GM12872 (cell line): Measurements from ENCODE around the gene RAB11A.

Source experiments
- TF ChIP-seq, protein P1 (sequence below): IDR thresholded peaks from 3 replicates; pipeline ENCODE4 v1.5.1; 2011; ENCODE audit warnings: low read depth, mild to moderate bottlenecking, low read length, moderate library complexity; ENCODE audit not compliant: insufficient read depth

RAB11A gene

DNA sequence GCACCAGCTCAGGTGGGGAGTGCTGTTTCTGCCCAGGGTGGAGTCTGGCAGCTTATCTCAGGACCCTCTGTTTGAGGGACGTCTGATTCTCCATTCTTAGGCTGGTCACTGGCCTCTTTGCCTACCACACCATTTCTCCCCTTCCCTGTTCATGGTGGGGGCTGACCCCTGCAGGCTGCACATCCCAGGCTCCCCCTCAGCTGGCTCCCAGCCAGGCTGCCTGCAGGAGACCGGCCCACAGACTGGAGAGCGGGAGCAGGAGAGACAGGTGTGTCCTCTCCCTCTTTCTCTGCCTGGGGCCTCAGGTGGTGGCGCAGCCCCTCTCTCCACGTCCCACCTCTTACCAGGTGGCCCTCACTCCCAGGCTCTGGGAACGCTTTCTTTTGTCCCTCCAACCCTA, 60.8 kb downstream of the RAB11A start:
- TF ChIP-seq, protein P1, sequence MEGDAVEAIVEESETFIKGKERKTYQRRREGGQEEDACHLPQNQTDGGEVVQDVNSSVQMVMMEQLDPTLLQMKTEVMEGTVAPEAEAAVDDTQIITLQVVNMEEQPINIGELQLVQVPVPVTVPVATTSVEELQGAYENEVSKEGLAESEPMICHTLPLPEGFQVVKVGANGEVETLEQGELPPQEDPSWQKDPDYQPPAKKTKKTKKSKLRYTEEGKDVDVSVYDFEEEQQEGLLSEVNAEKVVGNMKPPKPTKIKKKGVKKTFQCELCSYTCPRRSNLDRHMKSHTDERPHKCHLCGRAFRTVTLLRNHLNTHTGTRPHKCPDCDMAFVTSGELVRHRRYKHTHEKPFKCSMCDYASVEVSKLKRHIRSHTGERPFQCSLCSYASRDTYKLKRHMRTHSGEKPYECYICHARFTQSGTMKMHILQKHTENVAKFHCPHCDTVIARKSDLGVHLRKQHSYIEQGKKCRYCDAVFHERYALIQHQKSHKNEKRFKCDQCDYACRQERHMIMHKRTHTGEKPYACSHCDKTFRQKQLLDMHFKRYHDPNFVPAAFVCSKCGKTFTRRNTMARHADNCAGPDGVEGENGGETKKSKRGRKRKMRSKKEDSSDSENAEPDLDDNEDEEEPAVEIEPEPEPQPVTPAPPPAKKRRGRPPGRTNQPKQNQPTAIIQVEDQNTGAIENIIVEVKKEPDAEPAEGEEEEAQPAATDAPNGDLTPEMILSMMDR = no peak

DNA sequence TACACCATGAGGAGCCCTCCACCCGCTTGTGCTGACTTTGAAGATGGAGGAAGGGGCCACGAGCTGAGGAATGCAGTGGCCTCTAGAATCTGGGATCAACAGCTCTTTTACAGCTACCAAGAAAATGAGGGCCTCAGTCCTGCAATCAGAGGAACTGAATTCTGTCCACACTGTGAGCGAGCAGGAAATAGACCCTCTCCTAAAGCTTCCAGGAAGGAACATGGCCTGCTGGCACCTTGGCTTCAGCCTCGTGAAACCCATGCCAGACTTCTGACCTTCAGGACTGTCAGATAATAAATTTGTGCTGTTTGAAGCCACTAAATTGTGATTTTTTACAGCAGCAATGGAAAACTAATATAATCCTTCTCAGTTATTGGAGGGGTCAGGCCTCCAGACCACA, 61.9 kb downstream of the RAB11A start:
- TF ChIP-seq, protein P1 = no peak

DNA sequence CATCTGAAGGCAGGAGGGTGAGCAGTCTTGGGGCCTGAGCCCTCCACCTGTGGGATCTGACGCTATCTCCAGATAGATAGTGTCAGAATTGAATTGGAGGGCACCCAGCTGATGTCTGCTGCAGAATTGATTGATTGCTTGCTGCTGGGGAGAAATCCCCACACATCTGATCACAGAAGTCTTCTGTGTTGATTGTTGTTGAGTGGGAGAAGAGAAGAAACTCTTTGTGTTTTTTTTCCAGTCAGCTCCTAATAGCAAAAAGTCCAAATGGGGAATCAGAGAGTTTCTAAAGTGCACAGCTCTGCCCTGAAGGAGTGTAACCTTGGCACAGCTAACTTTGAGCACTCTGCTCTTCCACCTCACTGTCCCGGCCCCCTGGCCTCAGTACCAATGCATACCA, 66.1 kb downstream of the RAB11A start:
- TF ChIP-seq, protein P1 = no peak

DNA sequence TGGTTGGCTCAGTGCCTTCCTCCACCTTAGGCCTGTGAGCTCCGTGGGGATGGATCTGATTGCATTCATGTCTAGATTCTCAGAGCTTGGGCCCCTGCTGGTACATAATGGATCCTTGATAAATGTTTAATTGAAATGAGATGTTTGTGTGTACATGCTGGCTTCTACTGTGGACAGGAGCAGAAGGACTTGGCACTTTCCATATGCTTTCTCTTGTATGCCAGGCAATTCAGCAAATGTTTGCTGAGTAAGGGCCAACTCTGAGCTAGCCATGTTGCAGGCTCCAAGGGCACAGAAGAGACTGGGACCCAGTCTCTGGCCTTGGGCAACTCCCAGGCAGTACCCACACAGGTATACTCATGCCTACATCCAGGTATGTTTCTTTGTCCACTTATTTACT, 67.0 kb downstream of the RAB11A start:
- TF ChIP-seq, protein P1 = no peak

DNA sequence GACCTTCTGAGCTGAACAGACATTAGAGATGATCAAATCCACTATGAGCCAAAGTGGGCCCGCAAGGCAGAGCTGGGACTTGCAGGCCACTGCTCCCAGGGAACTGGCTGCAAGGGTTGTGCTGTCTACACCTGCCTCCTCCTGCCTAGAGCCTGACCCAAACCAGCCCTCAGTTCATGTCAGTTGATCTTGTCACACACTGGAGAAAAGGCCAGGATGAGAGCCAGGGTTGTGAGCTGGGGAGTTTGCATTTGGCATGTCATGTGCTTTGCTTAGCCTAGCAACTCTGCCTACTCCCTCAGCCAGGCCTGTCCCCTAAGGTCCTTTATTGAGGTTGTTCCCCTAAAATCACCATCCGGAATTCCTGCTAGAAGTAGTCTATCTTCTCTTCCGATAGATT, 67.8 kb downstream of the RAB11A start:
- TF ChIP-seq, protein P1 = no peak

DNA sequence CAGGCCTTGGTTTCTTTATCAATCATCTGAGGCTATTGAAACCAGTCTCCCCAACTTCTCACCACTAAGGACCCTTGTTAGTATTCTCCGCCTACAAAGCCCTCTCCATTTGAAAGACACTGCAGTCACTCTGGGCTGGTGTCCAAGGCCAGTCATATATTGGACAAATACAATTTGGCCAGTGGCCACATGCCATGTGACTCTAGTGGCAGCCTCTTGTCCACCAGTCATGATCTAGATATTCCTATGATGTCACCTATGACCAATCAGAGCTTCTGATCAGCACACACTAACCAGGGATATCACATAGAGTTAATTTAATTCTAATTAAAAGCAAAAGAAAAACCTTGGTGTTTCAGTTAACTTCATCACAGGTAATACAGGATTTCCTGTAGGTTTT, 68.2 kb downstream of the RAB11A start:
- TF ChIP-seq, protein P1 = no peak

DNA sequence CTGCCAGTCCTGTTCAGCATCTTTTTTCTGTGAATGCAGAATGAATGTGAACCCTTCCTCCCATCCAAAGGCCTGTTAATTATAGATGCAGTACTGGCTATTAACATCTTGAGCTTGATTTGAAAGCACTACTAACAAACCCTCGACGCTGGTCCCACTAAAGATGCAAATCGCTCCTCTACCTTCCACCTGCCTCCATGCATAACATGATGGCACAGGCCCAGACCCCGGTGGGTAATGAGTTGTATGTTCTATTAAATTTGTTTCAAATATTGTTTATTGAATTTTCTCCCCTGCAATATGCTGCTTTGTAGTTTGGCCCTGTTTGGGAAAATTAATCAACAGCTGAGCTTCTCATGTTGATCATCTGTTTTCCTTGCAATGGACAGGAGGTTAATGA, 69.3 kb downstream of the RAB11A start:
- TF ChIP-seq, protein P1 = no peak

DNA sequence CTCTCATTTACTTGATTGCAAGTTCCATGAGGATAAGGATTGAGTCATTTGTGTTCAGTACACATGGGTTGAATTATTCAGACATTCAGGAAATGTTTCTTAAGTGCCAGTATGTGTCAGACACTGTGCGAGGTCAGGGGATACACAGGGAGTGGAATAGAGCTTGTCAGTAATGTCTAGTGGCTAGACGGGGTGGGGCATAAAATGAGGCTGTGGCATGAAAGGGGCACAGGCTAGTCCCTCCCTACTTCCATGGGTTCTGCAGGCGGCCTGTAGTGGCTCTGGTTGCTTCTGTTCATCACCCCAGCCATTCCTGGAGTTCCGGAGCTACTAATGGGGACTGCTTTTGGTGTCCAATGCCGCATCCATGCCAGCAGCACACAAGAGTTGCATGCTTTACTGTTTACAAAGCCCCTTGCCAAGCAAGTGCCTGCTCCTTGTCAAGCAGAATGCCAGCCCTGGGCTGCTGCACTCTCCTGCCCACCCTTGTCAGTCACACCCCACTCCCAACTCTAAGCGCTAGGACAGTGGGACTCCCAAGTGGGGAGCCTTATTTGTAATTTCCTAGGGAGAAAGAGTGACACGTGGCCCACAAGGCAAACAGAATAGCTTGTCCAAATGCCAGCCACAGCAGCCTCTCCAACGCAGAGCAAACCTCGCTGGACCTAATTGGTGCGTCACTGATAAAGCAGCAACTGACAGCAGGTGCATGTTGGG, 70.8 kb downstream of the RAB11A start:
- TF ChIP-seq, protein P1 = no peak
